Mesodermal cell (in vitro differentiated cells): Measurements from ENCODE around the gene KIF4A.

Source experiments
- H3K27ac ChIP-seq: 2 replicates; pipeline ENCODE4 v1.7.0; 2013; ENCODE audit warnings: mild to moderate bottlenecking, low read depth, low read length, moderate library complexity; ENCODE audit not compliant: severe bottlenecking
- H3K36me3 ChIP-seq: 2 replicates; pipeline ENCODE4 v1.7.1; 2013; ENCODE audit warnings: mild to moderate bottlenecking, low read length, moderate library complexity; ENCODE audit not compliant: control insufficient read depth, insufficient read depth
- H3K4me1 ChIP-seq: one replicate; pipeline ENCODE4 v1.7.1; 2013; ENCODE audit warnings: mild to moderate bottlenecking, low read length; ENCODE audit not compliant: insufficient read depth, control insufficient read depth, poor library complexity, severe bottlenecking
- H3K4me3 ChIP-seq: 2 replicates; pipeline ENCODE4 v1.7.0; 2013; ENCODE audit warnings: low read length, control low read depth, mild to moderate bottlenecking; ENCODE audit not compliant: insufficient read depth, poor library complexity, severe bottlenecking; ENCODE audit errors: extremely low read depth
- H3K9me3 ChIP-seq: 2 replicates; pipeline ENCODE4 v1.7.1; 2013; ENCODE audit warnings: mild to moderate bottlenecking, low read length, moderate library complexity; ENCODE audit not compliant: control insufficient read depth
- WGBS, 2 experiments: methylation state at CpG; one replicate each; pipeline ENCODE4 v1.1.5; 2013; ENCODE audit warnings: missing lambda C conversion rate in 2 of 2; ENCODE audit not compliant: insufficient coverage in 2 of 2; 5-methylcytosine and 5-hydroxymethylcytosine counted together

The KIF4A gene

DNA sequence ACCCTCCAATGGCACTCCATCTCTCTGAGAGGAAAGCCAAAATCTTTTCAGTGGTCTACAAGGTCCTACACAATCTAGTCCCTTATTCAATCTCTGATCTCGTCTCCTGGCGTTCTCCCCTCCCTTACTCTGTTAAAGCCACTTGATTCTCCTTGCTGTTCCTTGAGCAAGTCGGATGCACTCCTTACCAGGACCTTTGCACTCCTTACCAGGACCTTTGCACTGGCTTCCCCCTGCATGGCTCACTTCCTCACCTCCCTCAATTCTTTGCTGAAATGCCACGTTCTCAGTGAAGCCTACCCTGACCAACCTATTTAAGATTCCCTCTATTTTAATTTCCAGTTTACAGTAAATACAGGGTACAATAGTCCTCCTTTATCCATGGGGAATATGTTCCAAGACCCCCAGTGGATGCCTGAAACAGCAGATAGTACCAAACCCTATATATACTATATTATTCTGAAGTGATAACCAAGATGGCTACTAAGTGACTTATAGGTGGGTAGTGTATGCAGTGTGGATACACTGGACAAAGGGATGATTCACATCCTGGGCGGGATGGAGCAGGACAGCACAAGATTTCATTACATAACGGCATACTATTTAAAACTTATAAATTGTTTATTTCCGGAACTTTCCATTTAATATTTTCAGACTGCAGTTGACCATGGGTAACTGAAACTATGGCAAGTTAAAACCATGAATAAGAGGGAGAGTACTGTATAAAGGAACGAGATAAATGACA is 148.2 kb downstream of the KIF4A start:
- H3K9me3 ChIP-seq, result no peaks in the 10 kb centered on the region
- peaks cover 15% of the 10 kb centered on the region for H3K4me1 ChIP-seq
- no peaks in the 10 kb centered on the region for H3K36me3 ChIP-seq
- no peak overlapping the region for H3K4me3 ChIP-seq
- H3K27ac ChIP-seq, result no peak overlapping the region
- WGBS, 2 experiments, result 100% methylated on average over 2 to 3 of the region's 8 CpGs

DNA sequence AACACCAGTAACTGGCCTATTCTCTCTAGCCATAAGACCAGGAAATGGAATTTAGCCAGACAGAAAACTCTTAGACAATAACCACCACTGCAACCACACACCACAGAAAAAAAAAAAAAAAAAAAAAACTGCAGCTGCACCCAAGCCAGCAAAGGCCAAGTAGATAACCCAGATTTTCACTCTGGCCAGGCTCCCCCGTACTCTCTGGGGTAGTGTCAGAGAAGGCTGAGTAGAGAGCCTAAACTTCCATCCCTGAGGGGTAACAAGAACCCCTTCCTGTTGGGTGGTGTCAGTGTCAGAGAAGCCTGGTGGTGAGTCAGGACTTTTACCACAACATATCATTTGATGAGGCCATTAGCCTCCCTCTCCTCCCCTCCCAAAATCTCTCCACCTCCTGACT is 149.1 kb downstream of the KIF4A start:
- Histone ChIP-seq H3K4me1 (peaks cover 15% of the 10 kb centered on the region), H3K27ac (no peak overlapping the region), H3K36me3 (no peaks in the 10 kb centered on the region), H3K9me3 (no peaks in the 10 kb centered on the region), H3K4me3 (no peak overlapping the region)
- no CpG with 5 or more reads among the region's 1 CpG for WGBS, 2 experiments

DNA sequence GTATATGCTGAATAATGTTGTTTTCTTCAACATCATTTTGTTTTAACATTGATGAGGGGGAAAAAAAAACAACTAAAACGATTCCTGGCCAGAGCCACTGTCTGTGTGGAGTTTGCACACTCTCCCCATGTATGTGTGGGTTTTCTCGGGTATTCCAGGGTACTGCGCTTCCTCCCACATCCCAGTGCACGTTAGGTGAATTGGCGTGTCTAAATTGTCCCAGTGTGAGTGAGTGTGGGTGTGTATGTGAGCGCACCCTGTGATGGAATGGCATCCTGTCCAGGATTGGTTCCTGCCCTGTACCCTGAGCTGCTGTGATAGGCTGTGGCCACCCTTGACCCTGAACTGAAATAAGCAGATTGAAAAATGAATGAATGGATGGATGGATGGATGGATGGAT is 152.3 kb downstream of the KIF4A start:
- no peaks in the 10 kb centered on the region for H3K36me3 ChIP-seq
- WGBS, 2 experiments, result 68% methylated on average over 3 of the region's 6 CpGs; no CpG with 5 or more reads in 1 of the 2 experiments
- no peaks in the 10 kb centered on the region for H3K9me3 ChIP-seq
- no peak overlapping the region for H3K27ac ChIP-seq
- peaks cover 6% of the 10 kb centered on the region for H3K4me1 ChIP-seq
- H3K4me3 ChIP-seq, result no peak overlapping the region

DNA sequence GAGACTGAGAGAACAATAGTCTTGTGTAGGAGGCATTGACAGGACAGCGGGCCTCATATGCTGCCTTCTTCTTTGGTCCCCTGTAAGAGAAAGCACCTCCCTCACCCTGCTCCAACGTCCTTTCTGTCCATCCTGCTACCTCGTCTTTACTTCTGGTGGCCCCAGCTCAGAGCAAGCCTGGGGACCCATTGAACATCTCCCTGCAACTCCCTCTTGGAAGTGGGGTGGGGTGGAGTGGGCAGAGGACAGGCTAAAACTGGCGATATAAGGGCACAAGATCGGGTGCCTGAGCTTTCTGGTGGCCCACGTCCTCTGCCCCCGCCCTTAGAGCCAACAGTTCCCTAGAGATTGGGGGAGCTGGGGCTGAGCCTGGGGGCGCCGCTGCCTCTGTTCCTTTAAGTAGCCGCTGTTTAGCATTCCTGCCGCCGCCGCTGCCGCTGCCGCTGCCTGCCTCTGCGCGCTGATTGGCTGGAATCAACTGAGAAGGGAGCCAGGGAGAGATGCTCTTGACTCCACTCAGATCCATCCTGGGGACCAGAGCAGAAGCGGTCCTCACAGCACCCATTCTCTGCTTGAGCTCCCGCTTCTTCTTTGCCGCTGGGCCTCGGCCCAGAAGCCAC is 154.5 kb downstream of the KIF4A start, which contains the start of gene DLG3:
Gene DLG3 (plus strand): TSS at position 510 of the 620 bp plus-strand sequence. CDS start 367 bp downstream, outside the sequence.
- H3K4me1 ChIP-seq, result no peaks in the 10 kb centered on the region
- no peaks in the 10 kb centered on the region for H3K9me3 ChIP-seq
- no peak within 1 kb of the TSS for H3K4me3 ChIP-seq
- WGBS, 2 experiments, result 0% methylated on average over 3 of the region's 21 CpGs; no CpG with 5 or more reads in 1 of the 2 experiments
- H3K36me3 ChIP-seq, result no peaks in the 10 kb centered on the region
- H3K27ac ChIP-seq, result no peak within 1 kb of the TSS

DNA sequence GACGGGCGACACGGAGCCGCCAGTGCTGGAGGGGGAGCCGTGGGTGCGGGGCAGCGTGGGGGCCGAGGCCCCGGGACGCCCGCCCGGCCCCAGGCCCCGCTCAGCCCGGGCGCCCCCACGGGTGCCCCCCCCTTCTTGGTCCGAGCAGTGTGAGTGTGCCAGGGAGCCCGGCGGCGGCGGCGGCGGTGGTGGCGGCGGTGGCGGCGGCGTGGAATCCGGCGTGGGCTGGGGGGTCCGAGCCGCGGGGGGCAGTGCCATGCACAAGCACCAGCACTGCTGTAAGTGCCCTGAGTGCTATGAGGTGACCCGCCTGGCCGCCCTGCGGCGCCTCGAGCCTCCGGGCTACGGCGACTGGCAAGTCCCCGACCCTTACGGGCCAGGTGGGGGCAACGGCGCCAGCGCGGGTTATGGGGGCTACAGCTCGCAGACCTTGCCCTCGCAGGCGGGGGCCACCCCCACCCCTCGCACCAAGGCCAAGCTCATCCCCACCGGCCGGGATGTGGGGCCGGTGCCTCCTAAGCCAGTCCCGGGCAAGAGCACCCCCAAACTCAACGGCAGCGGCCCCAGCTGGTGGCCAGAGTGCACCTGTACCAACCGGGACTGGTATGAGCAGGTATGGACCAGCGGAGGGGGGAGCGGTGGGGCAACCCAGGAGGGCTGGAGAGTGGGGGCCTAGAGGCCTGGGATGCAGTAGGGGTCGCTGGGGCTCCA is 155.2 kb downstream of the KIF4A start:
- no peak overlapping the region for H3K4me3 ChIP-seq
- H3K27ac ChIP-seq, result no peak overlapping the region
- H3K4me1 ChIP-seq, result no peaks in the 10 kb centered on the region
- 22 to 32% methylated on average over 7 to 23 of the region's 61 CpGs for WGBS, 2 experiments
- H3K36me3 ChIP-seq, result no peaks in the 10 kb centered on the region
- no peaks in the 10 kb centered on the region for H3K9me3 ChIP-seq

DNA sequence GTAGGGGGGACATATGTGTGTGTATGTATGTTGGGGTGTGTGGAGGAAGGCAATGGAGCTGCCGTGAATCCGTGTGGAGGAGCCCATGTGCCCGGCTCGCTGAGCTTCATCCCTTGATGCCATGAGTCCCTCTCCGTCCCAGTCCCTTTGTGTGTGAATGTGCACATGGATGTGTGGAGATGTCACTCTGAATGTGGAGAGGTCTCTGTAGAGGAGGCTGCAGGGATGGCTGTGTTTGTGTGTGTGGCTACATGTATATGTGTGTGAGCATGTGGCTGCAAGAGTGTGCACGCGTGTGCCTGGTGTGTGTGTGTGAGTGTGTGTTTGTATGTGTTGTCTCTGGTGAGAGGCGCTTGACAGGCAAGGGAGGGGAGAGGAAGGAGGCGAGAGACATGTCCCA is 156.0 kb downstream of the KIF4A start:
- Histone ChIP-seq H3K36me3 (no peaks in the 10 kb centered on the region), H3K4me1 (no peaks in the 10 kb centered on the region), H3K4me3 (no peak overlapping the region), H3K27ac (no peak overlapping the region), H3K9me3 (no peaks in the 10 kb centered on the region)
- 60 to 92% methylated on average over 1 to 5 of the region's 9 CpGs for WGBS, 2 experiments

DNA sequence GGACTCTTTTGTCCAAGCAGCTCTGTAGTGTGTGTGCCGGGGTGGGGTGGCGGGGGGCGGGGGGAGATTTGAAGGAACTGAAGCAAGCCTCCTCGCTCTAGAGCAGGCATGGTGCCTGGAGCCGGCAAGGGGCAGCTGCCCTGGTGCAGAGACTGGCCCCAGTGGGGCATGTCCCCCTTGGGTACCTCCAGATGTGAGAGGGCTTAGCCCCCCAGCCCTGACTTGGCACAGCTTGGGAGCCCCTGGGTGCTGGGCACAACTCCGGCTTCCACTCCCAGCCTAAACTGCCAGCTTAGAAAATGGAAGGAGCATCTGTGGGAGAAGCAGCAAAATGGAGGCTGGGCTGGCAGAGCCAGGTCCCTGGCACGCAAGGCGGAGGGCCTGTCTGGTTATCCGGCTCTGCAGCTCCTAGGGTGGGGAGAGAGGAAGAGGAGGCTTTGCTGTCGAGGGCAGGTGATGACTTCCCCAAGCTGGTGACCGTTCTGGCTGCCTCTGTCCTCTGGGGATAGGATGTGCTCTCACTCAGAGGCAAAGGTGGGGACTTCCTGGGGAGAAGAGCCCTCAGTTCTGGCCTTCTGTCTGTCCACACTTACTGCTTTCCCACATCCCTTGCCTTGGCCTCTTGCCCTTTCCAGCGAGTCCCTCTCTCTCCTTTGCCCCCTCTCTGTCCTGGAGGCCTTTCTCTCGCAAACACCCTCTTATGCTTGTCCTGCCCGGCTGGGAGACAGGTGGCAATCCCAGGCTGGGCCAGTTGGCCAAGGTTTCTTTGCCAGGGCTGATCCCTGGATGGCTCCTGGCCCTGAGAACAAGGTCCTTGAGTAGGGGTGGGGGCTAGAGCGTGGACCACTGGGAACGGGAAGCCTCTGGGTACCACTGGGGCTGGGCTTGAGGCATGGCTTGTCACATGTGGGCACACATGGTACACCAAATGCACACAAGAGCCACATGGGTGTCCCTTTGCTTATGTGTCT is 156.8 kb downstream of the KIF4A start:
- WGBS, 2 experiments, result 60 to 86% methylated on average over 1 to 7 of the region's 16 CpGs
- H3K4me3 ChIP-seq, result no peak overlapping the region

DNA sequence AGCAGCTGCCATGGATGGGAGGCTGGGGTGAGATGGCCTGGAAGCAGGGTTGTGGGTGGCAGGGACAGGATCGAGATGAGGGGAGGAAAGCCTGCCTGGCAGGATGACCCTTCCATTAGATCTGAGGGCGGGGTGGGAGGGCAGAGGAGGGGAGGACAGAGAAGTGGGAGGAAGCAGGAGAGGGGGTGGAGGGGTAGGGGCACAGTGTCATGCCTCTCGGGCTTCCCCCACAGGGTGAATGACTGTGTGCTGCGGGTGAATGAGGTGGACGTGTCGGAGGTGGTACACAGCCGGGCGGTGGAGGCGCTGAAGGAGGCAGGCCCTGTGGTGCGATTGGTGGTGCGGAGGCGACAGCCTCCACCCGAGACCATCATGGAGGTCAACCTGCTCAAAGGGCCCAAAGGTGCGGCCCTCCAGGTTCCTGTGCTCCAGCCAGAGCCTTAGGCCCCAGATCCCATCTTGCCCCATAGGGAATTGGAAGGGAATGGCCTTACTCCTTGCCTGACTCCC is 159.6 kb downstream of the KIF4A start:
- H3K9me3 ChIP-seq, result no peaks in the 10 kb centered on the region
- no peaks in the 10 kb centered on the region for H3K4me1 ChIP-seq
- no peak overlapping the region for H3K27ac ChIP-seq
- no peaks in the 10 kb centered on the region for H3K36me3 ChIP-seq
- 96% methylated on average over 9 of the region's 14 CpGs; no CpG with 5 or more reads in 1 of the 2 experiments for WGBS, 2 experiments
- no peak overlapping the region for H3K4me3 ChIP-seq

More for the DNA sequence above, 156.8 kb downstream of the KIF4A start:
- Histone ChIP-seq H3K27ac (no peak overlapping the region), H3K36me3 (no peaks in the 10 kb centered on the region), H3K4me1 (no peaks in the 10 kb centered on the region), H3K9me3 (no peaks in the 10 kb centered on the region)

DNA sequence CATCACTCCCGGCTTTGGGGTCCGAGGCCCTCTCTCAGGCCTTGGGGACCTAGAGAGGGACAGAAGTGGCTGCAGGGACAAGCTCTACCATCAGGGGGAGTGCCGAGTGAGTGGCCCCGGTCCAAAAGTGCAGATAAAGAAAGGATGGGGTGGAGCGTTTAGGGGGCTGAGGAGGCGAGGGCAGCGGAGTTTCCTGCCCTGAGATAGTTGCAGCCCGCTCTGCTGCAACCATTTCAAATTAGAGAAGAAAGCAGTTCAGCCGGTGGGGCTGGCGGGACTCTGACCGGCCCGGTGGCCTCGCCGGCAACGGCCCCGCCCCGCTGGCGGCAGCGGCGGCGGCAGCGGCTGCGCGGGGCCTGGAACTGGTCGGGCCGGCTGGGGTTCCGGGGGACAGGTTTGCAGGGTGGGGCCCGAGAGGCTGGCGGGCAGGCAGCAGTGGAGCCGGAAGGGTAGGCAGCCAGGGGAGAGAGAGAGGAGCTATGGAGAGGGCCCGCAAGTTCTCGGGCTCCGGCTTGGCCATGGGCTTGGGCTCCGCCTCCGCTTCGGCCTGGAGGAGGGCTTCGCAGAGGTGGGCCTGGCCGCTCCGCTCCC is 162.3 kb downstream of the KIF4A start:
- WGBS, 2 experiments, result 0% methylated on average over 18 of the region's 39 CpGs; no CpG with 5 or more reads in 1 of the 2 experiments
- Histone ChIP-seq H3K4me3 (peak overlapping the region; percentile 44), H3K36me3 (no peaks in the 10 kb centered on the region), H3K27ac (no peak overlapping the region), H3K4me1 (no peaks in the 10 kb centered on the region), H3K9me3 (no peaks in the 10 kb centered on the region)
